ENCODE measurements around the gene LGALS4.

The LGALS4 gene

GRCh38 chr19:38850436-38850975, 37.8 kb upstream of the LGALS4 start:
- Histone ChIP-seq H3K9me3 (ENCODE audit: control insufficient read depth, insufficient read depth, low read depth, low read length) (no peaks in the 10 kb centered on the region), H3K36me3 (ENCODE audit: control insufficient read depth, insufficient read depth, low read length) (peaks cover 34% of the 10 kb centered on the region), H3K27ac (ENCODE audit: low read depth, low read length) (peak overlapping the region; percentile 69), H3K9ac (ENCODE audit: low read length) (peak overlapping the region; percentile 61), H3K4me3 (ENCODE audit: low read depth, low read length) (peak overlapping the region; percentile 73), H3K4me1 (ENCODE audit: control insufficient read depth, insufficient read depth, low read length) (peaks cover 5% of the 10 kb centered on the region; the same call in 1 of the 2 replicates), H3K27me3 (ENCODE audit: control insufficient read depth, insufficient read depth, low read length) (no peaks in the 10 kb centered on the region)

- H3K27me3 ChIP-seq (ENCODE audit: control insufficient read depth, insufficient read depth, low read length) = no peaks in the 10 kb centered on the region
- peak within 1 kb of the TSS; percentile 100 for H3K27ac ChIP-seq (ENCODE audit: low read depth, low read length)
Measured at GRCh38 chr19:38849860-38850435, 37.2 kb upstream of the LGALS4 start, which contains the start of gene HNRNPL. TSS of gene HNRNPL (minus strand) at chr19:38849986. CDS start at chr19:38849966, 20 bp downstream.

GRCh38 chr19:38849147-38849859, 36.6 kb upstream of the LGALS4 start:
- no peaks in the 10 kb centered on the region for H3K27me3 ChIP-seq (ENCODE audit: control insufficient read depth, insufficient read depth, low read length)
- H3K4me1 ChIP-seq (ENCODE audit: control insufficient read depth, insufficient read depth, low read length) = peaks cover 5% of the 10 kb centered on the region; the same call in 1 of the 2 replicates
- peaks cover 46% of the 10 kb centered on the region for H3K36me3 ChIP-seq (ENCODE audit: control insufficient read depth, insufficient read depth, low read length)
- H3K9me3 ChIP-seq (ENCODE audit: control insufficient read depth, insufficient read depth, low read depth, low read length) = no peaks in the 10 kb centered on the region
- peak overlapping the region; percentile 88 for H3K4me3 ChIP-seq (ENCODE audit: low read depth, low read length)
- peak overlapping the region; percentile 100 for H3K27ac ChIP-seq (ENCODE audit: low read depth, low read length)
- peak overlapping the region; percentile 99 for H3K9ac ChIP-seq (ENCODE audit: low read length)

More at GRCh38 chr19:38849860-38850435, 37.2 kb upstream of the LGALS4 start, which contains the start of gene HNRNPL:
- H3K9me3 ChIP-seq (ENCODE audit: control insufficient read depth, insufficient read depth, low read depth, low read length) = no peaks in the 10 kb centered on the region
- H3K36me3 ChIP-seq (ENCODE audit: control insufficient read depth, insufficient read depth, low read length) = peaks cover 39% of the 10 kb centered on the region
- peak within 1 kb of the TSS; percentile 88 for H3K4me3 ChIP-seq (ENCODE audit: low read depth, low read length)
- H3K9ac ChIP-seq (ENCODE audit: low read length) = peak within 1 kb of the TSS; percentile 99
- H3K4me1 ChIP-seq (ENCODE audit: control insufficient read depth, insufficient read depth, low read length) = peaks cover 5% of the 10 kb centered on the region; the same call in 1 of the 2 replicates

- Histone ChIP-seq H3K36me3 (ENCODE audit: control insufficient read depth, insufficient read depth, low read length) (peaks cover 54% of the 10 kb centered on the region), H3K4me1 (ENCODE audit: control insufficient read depth, insufficient read depth, low read length) (peaks cover 5% of the 10 kb centered on the region; the same call in 1 of the 2 replicates), H3K9me3 (ENCODE audit: control insufficient read depth, insufficient read depth, low read depth, low read length) (no peaks in the 10 kb centered on the region), H3K4me3 (ENCODE audit: low read depth, low read length) (peak overlapping the region; percentile 88), H3K27me3 (ENCODE audit: control insufficient read depth, insufficient read depth, low read length) (no peaks in the 10 kb centered on the region), H3K9ac (ENCODE audit: low read length) (peak overlapping the region; percentile 99), H3K27ac (ENCODE audit: low read depth, low read length) (peak overlapping the region; percentile 100)
Measured at GRCh38 chr19:38848299-38849146, 35.8 kb upstream of the LGALS4 start.

GRCh38 chr19:38846097-38846496, 33.4 kb upstream of the LGALS4 start:
- peaks cover 78% of the 10 kb centered on the region for H3K36me3 ChIP-seq (ENCODE audit: control insufficient read depth, insufficient read depth, low read length)
- H3K9me3 ChIP-seq (ENCODE audit: control insufficient read depth, insufficient read depth, low read depth, low read length) = no peaks in the 10 kb centered on the region
- no peak overlapping the region for H3K4me3 ChIP-seq (ENCODE audit: low read depth, low read length)
- H3K27me3 ChIP-seq (ENCODE audit: control insufficient read depth, insufficient read depth, low read length) = no peaks in the 10 kb centered on the region
- no peak overlapping the region for H3K9ac ChIP-seq (ENCODE audit: low read length)
- no peak overlapping the region for H3K27ac ChIP-seq (ENCODE audit: low read depth, low read length)
- H3K4me1 ChIP-seq (ENCODE audit: control insufficient read depth, insufficient read depth, low read length) = peaks cover 5% of the 10 kb centered on the region; the same call in 1 of the 2 replicates

GRCh38 chr19:38845374-38846024, 32.8 kb upstream of the LGALS4 start:
- no peaks in the 10 kb centered on the region for H3K27me3 ChIP-seq (ENCODE audit: control insufficient read depth, insufficient read depth, low read length)
- H3K9me3 ChIP-seq (ENCODE audit: control insufficient read depth, insufficient read depth, low read depth, low read length) = no peaks in the 10 kb centered on the region
- peaks cover 5% of the 10 kb centered on the region; the same call in 1 of the 2 replicates for H3K4me1 ChIP-seq (ENCODE audit: control insufficient read depth, insufficient read depth, low read length)
- no peak overlapping the region for H3K9ac ChIP-seq (ENCODE audit: low read length)
- no peak overlapping the region for H3K4me3 ChIP-seq (ENCODE audit: low read depth, low read length)
- H3K36me3 ChIP-seq (ENCODE audit: control insufficient read depth, insufficient read depth, low read length) = peaks cover 84% of the 10 kb centered on the region
- H3K27ac ChIP-seq (ENCODE audit: low read depth, low read length) = no peak overlapping the region

GRCh38 chr19:38844093-38844686, 31.4 kb upstream of the LGALS4 start:
- peaks cover 97% of the 10 kb centered on the region for H3K36me3 ChIP-seq (ENCODE audit: control insufficient read depth, insufficient read depth, low read length)
- H3K9me3 ChIP-seq (ENCODE audit: control insufficient read depth, insufficient read depth, low read depth, low read length) = no peaks in the 10 kb centered on the region
- no peak overlapping the region for H3K4me3 ChIP-seq (ENCODE audit: low read depth, low read length)
- peaks cover 5% of the 10 kb centered on the region; the same call in 1 of the 2 replicates for H3K4me1 ChIP-seq (ENCODE audit: control insufficient read depth, insufficient read depth, low read length)
- H3K27me3 ChIP-seq (ENCODE audit: control insufficient read depth, insufficient read depth, low read length) = no peaks in the 10 kb centered on the region
- no peak overlapping the region for H3K9ac ChIP-seq (ENCODE audit: low read length)
- H3K27ac ChIP-seq (ENCODE audit: low read depth, low read length) = no peak overlapping the region

GRCh38 chr19:38843175-38843758, 30.5 kb upstream of the LGALS4 start:
- H3K4me1 ChIP-seq (ENCODE audit: control insufficient read depth, insufficient read depth, low read length) = peaks cover under 1% of the 10 kb centered on the region; the same call in 1 of the 2 replicates

GRCh38 chr19:38842439-38843174, 29.9 kb upstream of the LGALS4 start:
- H3K27me3 ChIP-seq (ENCODE audit: control insufficient read depth, insufficient read depth, low read length) = no peaks in the 10 kb centered on the region
- no peak overlapping the region for H3K9ac ChIP-seq (ENCODE audit: low read length)
- H3K4me1 ChIP-seq (ENCODE audit: control insufficient read depth, insufficient read depth, low read length) = no peaks in the 10 kb centered on the region
- H3K36me3 ChIP-seq (ENCODE audit: control insufficient read depth, insufficient read depth, low read length) = peaks cover 100% of the 10 kb centered on the region
- no peak overlapping the region for H3K4me3 ChIP-seq (ENCODE audit: low read depth, low read length)
- no peaks in the 10 kb centered on the region for H3K9me3 ChIP-seq (ENCODE audit: control insufficient read depth, insufficient read depth, low read depth, low read length)
- no peak overlapping the region for H3K27ac ChIP-seq (ENCODE audit: low read depth, low read length)

More at GRCh38 chr19:38843175-38843758, 30.5 kb upstream of the LGALS4 start:
- Histone ChIP-seq H3K27me3 (ENCODE audit: control insufficient read depth, insufficient read depth, low read length) (no peaks in the 10 kb centered on the region), H3K4me3 (ENCODE audit: low read depth, low read length) (no peak overlapping the region), H3K36me3 (ENCODE audit: control insufficient read depth, insufficient read depth, low read length) (peaks cover 98% of the 10 kb centered on the region), H3K9me3 (ENCODE audit: control insufficient read depth, insufficient read depth, low read depth, low read length) (no peaks in the 10 kb centered on the region), H3K27ac (ENCODE audit: low read depth, low read length) (no peak overlapping the region), H3K9ac (ENCODE audit: low read length) (no peak overlapping the region)

Data from HUES6 (cell line).